GM23338 (cell line): ENCODE measurements around the gene CCDC97. TPM values are rescaled to one million over a fixed set of nuclear protein-coding genes. Genes with fewer than 3 reads are reported as not detected.

ENCODE experiments used
- ATAC-seq: fragments of 200-7000 bp; cut with Tn5 transposase; 3 replicates; pipeline ENCODE4 v1.9.1; 2020
- DNase-seq: peaks from one replicate; pipeline ENCODE4 v3.0.0-alpha.2; 2015; ENCODE audit warnings: low spot score
- H2AFZ ChIP-seq: fragments of 200-600 bp; sonication (generic); 2 replicates; pipeline ENCODE4 v1.8.0; 2016; ENCODE audit warnings: antibody characterized with exemption, mild to moderate bottlenecking, moderate library complexity
- H3F3A ChIP-seq: fragments of 200-600 bp; sonication (generic); replicated peaks from 2 replicates; pipeline ENCODE4 v1.8.0; 2017; ENCODE audit warnings: antibody characterized with exemption, mixed run types, low read depth
- H3K27ac ChIP-seq: fragments of 200-600 bp; sonication (generic); 2 replicates; pipeline ENCODE4 v1.6.1; 2016; ENCODE audit warnings: low read depth
- H3K27me3 ChIP-seq: fragments of 200-600 bp; sonication (generic); 2 replicates; pipeline ENCODE4 v1.8.0; 2016; ENCODE audit warnings: mild to moderate bottlenecking, mixed run types, moderate library complexity; ENCODE audit not compliant: insufficient read depth
- H3K36me3 ChIP-seq: fragments of 200-600 bp; sonication (generic); 2 replicates; pipeline ENCODE4 v1.8.0; 2016; ENCODE audit warnings: mild to moderate bottlenecking; ENCODE audit not compliant: insufficient read depth
- H3K4me1 ChIP-seq: fragments of 200-600 bp; sonication (generic); 2 replicates; pipeline ENCODE4 v1.8.0; 2016; ENCODE audit warnings: mild to moderate bottlenecking, moderate library complexity; ENCODE audit not compliant: insufficient read depth
- H3K4me2 ChIP-seq: fragments of 200-600 bp; sonication (generic); 2 replicates; pipeline ENCODE4 v1.7.1; 2017; ENCODE audit warnings: mixed run types
- H3K4me3 ChIP-seq: fragments of 200-600 bp; sonication (generic); 2 replicates; pipeline ENCODE4 v1.6.1; 2016; ENCODE audit warnings: mixed run types
- H3K79me2 ChIP-seq: fragments of 200-600 bp; sonication (generic); replicated peaks from 2 replicates; pipeline ENCODE4 v1.8.0; 2017; ENCODE audit warnings: mild to moderate bottlenecking; ENCODE audit not compliant: insufficient read depth
- H3K9me2 ChIP-seq: fragments of 200-600 bp; sonication (generic); 2 replicates; pipeline ENCODE4 v1.8.0; 2017; ENCODE audit not compliant: insufficient read depth
- H4K20me1 ChIP-seq: fragments of 200-600 bp; sonication (generic); replicated peaks from 2 replicates; pipeline ENCODE4 v1.8.0; 2017; ENCODE audit warnings: mild to moderate bottlenecking; ENCODE audit not compliant: insufficient read depth
- H3K27ac Mint-ChIP-seq: 2 replicates; pipeline ENCODE4 v1.8.0; 2020; ENCODE audit warnings: inconsistent platforms, mild to moderate bottlenecking, moderate library complexity, mixed read lengths
- H3K27me3 Mint-ChIP-seq: 3 replicates; pipeline ENCODE4 v1.8.0; 2022; ENCODE audit warnings: low read depth, mild to moderate bottlenecking, moderate library complexity, mixed read lengths, inconsistent platforms; ENCODE audit not compliant: insufficient read depth, poor library complexity
- H3K36me3 Mint-ChIP-seq: 3 replicates; pipeline ENCODE4 v1.8.0; 2021; ENCODE audit warnings: low read depth, mild to moderate bottlenecking, inconsistent platforms, moderate library complexity, mixed read lengths
- H3K4me1 Mint-ChIP-seq: 3 replicates; pipeline ENCODE4 v1.8.0; 2020; ENCODE audit warnings: mild to moderate bottlenecking, inconsistent platforms, mixed read lengths
- H3K4me3 Mint-ChIP-seq: 3 replicates; pipeline ENCODE4 v1.8.0; 2021; ENCODE audit warnings: moderate library complexity, mild to moderate bottlenecking, inconsistent platforms, mixed read lengths
- H3K9me3 Mint-ChIP-seq: 3 replicates; pipeline ENCODE4 v1.8.0; 2020; ENCODE audit warnings: moderate library complexity, mild to moderate bottlenecking, inconsistent platforms, mixed read lengths
- CREB1 ChIP-seq: fragments of 250-450 bp; sonication (Bioruptor Pico); IDR thresholded peaks from 2 replicates; pipeline ENCODE4 v1.5.0; 2020; ENCODE audit warnings: low read depth, mild to moderate bottlenecking, moderate library complexity
- CTCF ChIP-seq, 2 experiments: fragments of 200-600 bp in 1 of 2; sonication (generic) in 1 of 2; conservative IDR thresholded peaks; 2 replicates each; pipeline versions ENCODE4 v1.5.1 to v1.6.1; 2016 to 2017; ENCODE audit warnings: antibody characterized with exemption in 2 of 2, low read depth in 2 of 2, mild to moderate bottlenecking in 2 of 2, moderate library complexity in 1 of 2
- STAT1 ChIP-seq: IDR thresholded peaks from one replicate; pipeline ENCODE4 v1.6.1; 2016; ENCODE audit warnings: antibody characterized with exemption; ENCODE audit not compliant: unreplicated experiment
- ZNF462 ChIP-seq: fragments of 250-450 bp; sonication (Bioruptor Pico); IDR thresholded peaks from 2 replicates; pipeline ENCODE4 v1.5.0; 2020; ENCODE audit warnings: mild to moderate bottlenecking, moderate library complexity
- polyA plus RNA-seq: library from polyadenylated mRNA; unstranded; fragments of >200 nt; fragmentation: Nextera tagmentation; extraction: Ambion mirVana; gene quantifications from 2 replicates; pipeline ENCODE4 v1.2.1, GENCODE V29; 2016
- total RNA-seq: library from RNA; depleted of rRNA; stranded (reverse); fragments of >200 nt; shearing (Covaris generic); gene quantifications from 2 replicates; pipeline ENCODE4 v1.2.3, GENCODE V29; 2014

CCDC97 gene
- total and polyA plus RNA-seq, 2 experiments from 2014 or later = 8.0 to 11.0 TPM

GRCh38 chr19:41353466-41354342 is 43.7 kb downstream of the CCDC97 start, which contains the start of gene TGFB1:
TGFB1 (minus strand) TSS chr19:41353922; CDS start chr19:41353044, 878 bp downstream.
- peak; percentile 57 for ATAC-seq
- H2AFZ ChIP-seq = peak within 1 kb of the TSS; percentile 96
- peaks cover 12% of the 10 kb centered on the region; the same call in 1 of the 2 replicates for H3K4me1 ChIP-seq

More at GRCh38 chr19:41353466-41354342, 43.7 kb downstream of the CCDC97 start, which contains the start of gene TGFB1:
- DNase-seq = peak; percentile 86
- peaks cover 64% of the 10 kb centered on the region for H3K27me3 Mint-ChIP-seq
- no peak within 1 kb of the TSS for H3K27ac ChIP-seq
- peaks cover 19% of the 10 kb centered on the region for H3K4me1 Mint-ChIP-seq
- H3K4me2 ChIP-seq = peak within 1 kb of the TSS; percentile 98
- H4K20me1 ChIP-seq = 0 out of 2 replicates have a peak, but pooled peaks cover 3% of the 10 kb centered on the region
- peak within 1 kb of the TSS; percentile 91 for H3K4me3 ChIP-seq
- peak; percentile 73 to 84 for TF ChIP-seq CTCF (conservative IDR thresholded peaks at IDR 0.05; ENCODE audit: low read depth in 2 of 2)
- no peak for TF ChIP-seq ZNF462 (CRISPR knock-in tag)
- no peak for TF ChIP-seq STAT1
- no peak for TF ChIP-seq CREB1
- peaks cover 6% of the 10 kb centered on the region; the same call in 1 of the 2 replicates for H3F3A ChIP-seq
- no peaks in the 10 kb centered on the region for H3K36me3 ChIP-seq
- no peaks in the 10 kb centered on the region for H3K79me2 ChIP-seq
- H3K27me3 ChIP-seq = peaks cover 42% of the 10 kb centered on the region
- no peak within 1 kb of the TSS; the same call in 1 of the 2 replicates for H3K27ac Mint-ChIP-seq
- H3K9me2 ChIP-seq = no peaks in the 10 kb centered on the region
- no peaks in the 10 kb centered on the region; the same call in 2 of the 3 replicates for H3K9me3 Mint-ChIP-seq
- no peaks in the 10 kb centered on the region; the same call in 2 of the 3 replicates for H3K36me3 Mint-ChIP-seq
- H3K4me3 Mint-ChIP-seq = peak within 1 kb of the TSS; percentile 87
